K562 (cell line): ENCODE measurements around the gene MEFV. TPM values are rescaled to one million over a fixed set of nuclear protein-coding genes. Genes with fewer than 3 reads are reported as not detected.
A peak's percentile ranks its signal among the peaks of the same experiment; 100 is the strongest.

ENCODE experiments used
- ARID3A ChIP-seq: IDR thresholded peaks from 2 replicates; pipeline ENCODE4 v1.6.1; 2012; ENCODE audit warnings: low read depth, low read length, improper control_type of control experiment, borderline replicate concordance
- BACH1 ChIP-seq: fragments of 200-800 bp; sonication (Bioruptor generic); IDR thresholded peaks from 2 replicates; pipeline ENCODE4 v1.6.1; 2016; ENCODE audit warnings: missing genetic modification characterization, missing compliant biosample characterization
- CHD2 ChIP-seq: IDR thresholded peaks from 2 replicates; pipeline ENCODE4 v1.6.1; 2011; ENCODE audit warnings: low read depth, low read length
- MTF1 ChIP-seq: fragments of 250-450 bp; sonication (Bioruptor Pico); IDR thresholded peaks from 2 replicates; pipeline ENCODE4 v1.9.0; 2021; ENCODE audit warnings: moderate library complexity, mild to moderate bottlenecking, inconsistent platforms, borderline replicate concordance
- NR2F6 ChIP-seq: fragments of 450-650 bp; formaldehyde crosslinking; IDR thresholded peaks from 2 replicates; pipeline ENCODE4 v1.4.0; 2020; ENCODE audit warnings: mild to moderate bottlenecking
- PRMT5 ChIP-seq: sonication (generic); formaldehyde crosslinking; IDR thresholded peaks from 2 replicates; pipeline ENCODE4 v1.5.0; 2020; ENCODE audit warnings: missing genetic modification reagents
- PRPF4 ChIP-seq: fragments of 200-400 bp; formaldehyde crosslinking; IDR thresholded peaks from one replicate; pipeline ENCODE4 v1.6.1; 2017; ENCODE audit warnings: low read length, low read depth, mild to moderate bottlenecking; ENCODE audit not compliant: insufficient read depth, poor library complexity, severe bottlenecking
- RBFOX2 ChIP-seq: fragments of 200-400 bp; formaldehyde crosslinking; IDR thresholded peaks from 2 replicates; pipeline ENCODE4 v1.6.1; 2017; ENCODE audit warnings: low read depth, mild to moderate bottlenecking, low read length, moderate library complexity
- RFX1 ChIP-seq: fragments of 450-650 bp; IDR thresholded peaks from 2 replicates; pipeline ENCODE4 v1.6.1; 2016; ENCODE audit warnings: mild to moderate bottlenecking, moderate library complexity
- RNF2 ChIP-seq: sonication (generic); IDR thresholded peaks from 2 replicates; pipeline ENCODE4 v1.6.1; 2016
- SNAPC5 ChIP-seq: fragments of 250-450 bp; sonication (Bioruptor Pico); IDR thresholded peaks from 2 replicates; pipeline ENCODE4 v1.8.0; 2021; ENCODE audit warnings: moderate library complexity, mild to moderate bottlenecking, inconsistent platforms
- SRF ChIP-seq, 2 experiments: fragments of 250-450, 450-650 bp in 1 of 2; sonication (Bioruptor Pico) in 1 of 2; sonication (generic) in 1 of 2; formaldehyde crosslinking; IDR thresholded peaks; 2 replicates each; pipeline versions ENCODE4 v1.5.0 to v1.5.1; 2020 to 2022; ENCODE audit warnings: mild to moderate bottlenecking in 1 of 2, missing genetic modification reagents in 1 of 2
- TEAD4 ChIP-seq, 2 experiments: sonication (generic) in 1 of 2; formaldehyde crosslinking in 1 of 2; IDR thresholded peaks; 2 replicates each; pipeline versions ENCODE4 v1.6.1 to v1.8.0; 2012 to 2022; ENCODE audit warnings: borderline replicate concordance in 1 of 2, inconsistent platforms in 1 of 2, low read length in 1 of 2, mild to moderate bottlenecking in 1 of 2, missing genetic modification reagents in 1 of 2
- ZNF408 ChIP-seq: fragments of 250-450 bp; sonication (Bioruptor Pico); IDR thresholded peaks from 2 replicates; pipeline ENCODE4 v1.4.0; 2020; ENCODE audit warnings: low read depth, mild to moderate bottlenecking, moderate library complexity
- ZNF511 ChIP-seq: sonication (generic); formaldehyde crosslinking; IDR thresholded peaks from 2 replicates; pipeline ENCODE4 v1.8.0; 2022; ENCODE audit warnings: mild to moderate bottlenecking, missing genetic modification reagents
- ZNF75A ChIP-seq: fragments of 450-650 bp; formaldehyde crosslinking; IDR thresholded peaks from 2 replicates; pipeline ENCODE4 v1.4.0; 2020; ENCODE audit warnings: mild to moderate bottlenecking
- polyA plus RNA-seq, 8 experiments: library from polyadenylated mRNA; depleted of rRNA in 4 of 8; stranded (reverse) in 5 of 8; unstranded in 3 of 8; fragments of >200 nt; fragmentation: Nextera tagmentation in 2 of 8; fragmentation: Illumina TruSeq in 1 of 8; extraction: Ambion mirVana in 2 of 8; extraction: Trizol in 1 of 8; gene quantifications; 2 replicates each; pipeline versions ENCODE4 v1.2.1 to v1.2.3, GENCODE V29; 2011 to 2014; ENCODE audit warnings: inconsistent platforms in 1 of 8, missing spikeins in 1 of 8
- total RNA-seq, 7 experiments: library from RNA; depleted of rRNA in 6 of 7; stranded (reverse); fragments of >200 nt in 6 of 7; fragmentation: Illumina TruSeq in 2 of 7; extraction: Trizol in 2 of 7; gene quantifications; 2 replicates each; pipeline versions ENCODE4 v1.2.1 to v1.2.3, GENCODE V29; 2011 to 2021; ENCODE audit warnings: low replicate concordance in 1 of 7
- TF ChIP-seq, protein P1 (sequence below): fragments of 250-450 bp; sonication (Bioruptor Pico); IDR thresholded peaks from 2 replicates; pipeline ENCODE4 v1.5.0; 2021; ENCODE audit warnings: mild to moderate bottlenecking, moderate library complexity
- TF ChIP-seq, protein P2 (sequence below): fragments of 450-650 bp; formaldehyde crosslinking; IDR thresholded peaks from 2 replicates; pipeline ENCODE4 v1.4.0; 2022; ENCODE audit warnings: mild to moderate bottlenecking, moderate library complexity

The MEFV gene
- total and polyA plus RNA-seq, 9 of the 15 experiments (the other 6 are each of a cell fraction or from before 2014, with no cell fraction given) = 0.14 TPM; not detected in 8

GRCh38 chr16:3264137-3265036 lies 8.0 kb upstream of the MEFV start (continued):
- TF ChIP-seq PRPF4 (no peak), ZNF75A (0 out of 2 replicates have a peak, but pooled peaks have one; percentile 50), SNAPC5 (CRISPR knock-in tag) (no peak), RNF2 (peak; percentile 85), TEAD4 (IDR thresholded peaks at IDR 0.05; ENCODE audit: low read length) (0 out of 2 replicates have a peak, but pooled peaks have one; percentile 42), TEAD4 (CRISPR knock-in tag; IDR thresholded peaks at IDR 0.05; ENCODE audit: borderline replicate concordance) (peak; percentile 96), ZNF511 (CRISPR knock-in tag) (peak; percentile 98), RBFOX2 (peak; percentile 90), NR2F6 (CRISPR knock-in tag) (no peak), ZNF408 (CRISPR knock-in tag) (no peak), ARID3A (no peak), PRMT5 (peak; percentile 32; the same call in 1 of the 2 replicates), MTF1 (no peak), SRF (CRISPR knock-in tag; IDR thresholded peaks at IDR 0.05) (no peak; a peak in 1 of 4 replicates), BACH1 (tag) (no peak), RFX1 (no peak; the same call in 1 of the 2 replicates), CHD2 (peak; percentile 74)
- TF ChIP-seq, protein P1, sequence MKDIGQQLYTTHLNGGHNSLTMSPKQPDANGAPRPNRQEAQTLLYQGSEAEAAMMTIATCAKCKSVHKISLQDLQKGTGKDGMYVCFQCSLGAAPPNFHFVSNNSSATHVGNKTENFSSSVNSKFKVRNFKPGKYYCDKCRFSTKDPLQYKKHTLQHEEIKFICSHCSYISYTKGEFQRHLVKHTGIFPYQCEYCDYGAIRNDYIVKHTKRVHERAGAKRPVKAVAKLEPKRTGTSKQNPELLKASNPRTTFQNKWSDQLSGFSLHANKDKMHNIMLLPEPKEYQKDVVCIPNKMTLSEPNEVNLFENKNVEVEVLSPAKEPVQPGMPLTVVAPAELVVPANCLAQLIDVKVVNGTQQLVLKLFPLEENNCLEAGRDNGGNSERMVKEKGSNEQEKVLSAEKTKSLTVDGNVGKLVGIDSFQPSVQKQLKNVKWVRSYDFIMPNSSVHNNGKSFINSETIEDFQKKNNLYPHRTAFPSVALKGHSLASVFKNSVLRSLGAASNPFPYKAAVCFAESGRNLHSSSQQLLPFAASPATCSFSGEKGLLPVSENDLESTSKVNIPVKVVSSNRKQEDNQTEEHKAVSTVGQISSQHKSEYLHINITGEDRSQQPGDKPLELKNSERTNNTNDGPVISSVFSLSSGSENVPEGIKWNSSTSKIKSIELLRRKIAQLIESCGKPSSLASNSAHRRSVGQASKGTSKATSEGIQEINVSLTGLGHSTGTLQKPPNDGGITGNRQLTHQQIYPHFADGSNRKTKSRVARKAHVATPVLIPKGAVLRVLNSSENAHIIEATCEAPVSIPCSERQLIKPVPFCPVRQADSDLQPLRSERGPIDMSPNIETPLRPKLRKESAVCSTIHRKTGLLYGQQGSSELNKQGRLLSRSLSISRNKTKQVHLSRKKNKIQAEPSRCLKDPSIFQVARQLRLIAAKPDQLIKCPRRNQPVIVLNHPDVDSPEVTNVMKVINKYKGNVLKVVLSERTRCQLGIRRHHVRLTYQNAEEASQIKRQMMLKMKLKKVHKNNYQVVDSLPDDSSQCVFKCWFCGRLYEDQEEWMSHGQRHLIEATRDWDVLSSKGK = no peak
- TF ChIP-seq, protein P2, sequence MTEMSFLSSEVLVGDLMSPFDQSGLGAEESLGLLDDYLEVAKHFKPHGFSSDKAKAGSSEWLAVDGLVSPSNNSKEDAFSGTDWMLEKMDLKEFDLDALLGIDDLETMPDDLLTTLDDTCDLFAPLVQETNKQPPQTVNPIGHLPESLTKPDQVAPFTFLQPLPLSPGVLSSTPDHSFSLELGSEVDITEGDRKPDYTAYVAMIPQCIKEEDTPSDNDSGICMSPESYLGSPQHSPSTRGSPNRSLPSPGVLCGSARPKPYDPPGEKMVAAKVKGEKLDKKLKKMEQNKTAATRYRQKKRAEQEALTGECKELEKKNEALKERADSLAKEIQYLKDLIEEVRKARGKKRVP (CRISPR knock-in tag) = no peak
